ENCODE measurements around the gene FAM32A.
"Not testable (repeated sequence)": the region's sequence is repeated elsewhere in the genome, so short reads cannot be mapped to it uniquely, and the experiment has no call there.

The FAM32A gene

DNA sequence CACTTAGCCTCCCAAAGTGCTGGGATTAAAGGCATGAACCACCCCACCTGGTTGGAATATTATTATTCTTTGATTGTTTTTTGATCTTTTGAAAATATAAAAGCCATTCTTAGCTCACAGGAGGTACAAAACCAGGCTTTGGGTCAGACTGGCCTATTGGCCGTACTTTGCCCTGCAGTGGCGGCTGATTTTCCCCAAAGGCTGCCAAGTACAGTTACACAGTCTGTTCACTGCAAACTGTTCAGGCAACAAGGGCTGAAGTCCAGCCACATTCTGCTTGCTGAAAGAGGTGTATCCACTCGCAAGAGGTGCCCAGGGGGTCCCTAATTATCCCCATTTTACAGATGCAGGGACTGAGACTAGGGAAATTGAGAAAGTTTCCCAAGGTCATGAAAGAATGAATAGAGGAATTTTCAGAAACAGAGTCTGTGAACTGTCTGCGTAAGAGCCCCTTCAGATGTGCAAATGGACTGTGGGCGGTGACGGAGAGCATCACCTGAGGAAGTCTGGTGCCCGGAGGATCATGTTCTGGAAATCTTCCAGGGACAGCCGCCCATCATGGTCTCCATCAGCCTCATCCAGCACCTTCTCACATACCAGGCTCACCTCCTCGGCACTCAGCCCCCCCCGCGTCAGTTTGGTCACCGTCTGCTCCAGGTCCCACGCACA lies 20.9 kb upstream of the FAM32A start:
- TF ChIP-seq, protein P1, sequence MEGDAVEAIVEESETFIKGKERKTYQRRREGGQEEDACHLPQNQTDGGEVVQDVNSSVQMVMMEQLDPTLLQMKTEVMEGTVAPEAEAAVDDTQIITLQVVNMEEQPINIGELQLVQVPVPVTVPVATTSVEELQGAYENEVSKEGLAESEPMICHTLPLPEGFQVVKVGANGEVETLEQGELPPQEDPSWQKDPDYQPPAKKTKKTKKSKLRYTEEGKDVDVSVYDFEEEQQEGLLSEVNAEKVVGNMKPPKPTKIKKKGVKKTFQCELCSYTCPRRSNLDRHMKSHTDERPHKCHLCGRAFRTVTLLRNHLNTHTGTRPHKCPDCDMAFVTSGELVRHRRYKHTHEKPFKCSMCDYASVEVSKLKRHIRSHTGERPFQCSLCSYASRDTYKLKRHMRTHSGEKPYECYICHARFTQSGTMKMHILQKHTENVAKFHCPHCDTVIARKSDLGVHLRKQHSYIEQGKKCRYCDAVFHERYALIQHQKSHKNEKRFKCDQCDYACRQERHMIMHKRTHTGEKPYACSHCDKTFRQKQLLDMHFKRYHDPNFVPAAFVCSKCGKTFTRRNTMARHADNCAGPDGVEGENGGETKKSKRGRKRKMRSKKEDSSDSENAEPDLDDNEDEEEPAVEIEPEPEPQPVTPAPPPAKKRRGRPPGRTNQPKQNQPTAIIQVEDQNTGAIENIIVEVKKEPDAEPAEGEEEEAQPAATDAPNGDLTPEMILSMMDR (IDR thresholded peaks at IDR 0.05; ENCODE audit: insufficient read depth, low read depth, low read length, missing control alignments) = no peak
- H3K4me3 ChIP-seq (ENCODE audit: low read depth, low read length) = no peak overlapping the region
- no peak for DNase-seq (ENCODE audit: low read depth)

DNA sequence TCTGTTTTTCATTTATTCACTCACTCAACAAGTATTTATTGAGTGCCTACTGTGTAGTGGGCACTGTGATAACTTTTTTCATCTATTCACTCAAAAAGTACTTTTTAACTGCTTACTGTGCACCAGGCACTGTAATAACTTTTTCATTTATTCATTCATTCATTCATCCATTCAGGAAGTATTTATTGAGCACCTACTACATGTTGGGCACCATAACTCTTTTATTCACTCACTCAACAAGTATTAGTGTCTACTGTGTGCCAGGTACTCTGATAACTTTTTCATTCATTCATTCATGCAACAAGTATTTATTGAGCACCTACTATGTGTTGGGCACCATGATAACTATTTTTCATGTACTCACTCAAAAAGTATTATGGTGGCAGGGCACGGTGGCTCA lies 18.8 kb upstream of the FAM32A start:
- H3K4me3 ChIP-seq (ENCODE audit: low read depth, low read length) = no peak overlapping the region
- TF ChIP-seq, protein P1 (IDR thresholded peaks at IDR 0.05; ENCODE audit: insufficient read depth, low read depth, low read length, missing control alignments) = no peak
- DNase-seq (ENCODE audit: low read depth) = no peak

DNA sequence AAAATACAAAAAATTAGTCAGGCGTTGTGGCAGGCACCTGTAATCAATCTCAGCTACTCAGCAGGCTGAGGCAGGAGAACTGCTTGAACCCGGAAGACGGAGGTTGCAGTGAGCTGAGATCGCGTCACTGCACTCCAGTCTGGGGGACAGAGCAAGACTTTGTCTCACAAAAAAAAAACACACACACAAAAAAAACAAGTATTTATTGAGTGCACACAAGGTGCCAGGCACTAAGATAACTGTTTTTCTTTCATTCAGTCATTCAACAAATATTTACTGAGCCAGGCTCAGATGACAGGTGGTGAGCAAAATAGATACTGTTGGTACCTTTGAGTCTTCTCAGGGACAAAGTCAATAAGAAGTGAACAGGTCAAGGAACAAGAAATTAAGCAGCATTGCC lies 18.2 kb upstream of the FAM32A start:
- TF ChIP-seq, protein P1 (IDR thresholded peaks at IDR 0.05; ENCODE audit: insufficient read depth, low read depth, low read length, missing control alignments) = no peak
- DNase-seq (ENCODE audit: low read depth) = no peak
- no peak overlapping the region for H3K4me3 ChIP-seq (ENCODE audit: low read depth, low read length)

DNA sequence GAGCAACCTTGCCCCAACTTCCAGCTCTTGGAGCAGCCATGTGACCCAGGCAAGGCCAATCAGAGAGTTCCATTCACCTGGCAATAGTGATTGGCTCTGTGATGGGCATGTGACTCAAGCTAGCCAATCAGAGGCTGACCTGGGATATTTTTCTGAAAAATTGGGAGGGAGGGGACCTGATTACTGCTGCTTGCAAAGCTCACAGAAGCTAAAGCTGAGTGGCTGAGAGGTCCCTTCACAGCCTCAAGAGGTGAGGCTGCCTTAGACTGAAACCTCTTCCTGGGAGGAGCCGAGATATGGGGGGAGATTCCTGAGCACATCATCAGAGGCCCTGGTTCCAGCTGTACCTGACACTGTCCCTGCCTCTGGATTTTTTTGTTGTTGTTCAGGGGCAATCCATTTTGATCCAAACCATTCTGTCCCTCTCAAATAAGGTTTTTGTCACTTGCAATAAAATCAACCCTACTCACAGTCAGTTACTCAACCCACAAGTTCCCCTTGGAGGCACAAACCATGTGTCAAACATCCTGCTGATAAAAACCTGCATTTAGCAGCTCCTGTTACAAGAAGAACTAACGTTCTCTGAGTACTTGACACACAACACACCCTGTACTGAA lies 16.6 kb upstream of the FAM32A start:
- TF ChIP-seq, protein P1 (IDR thresholded peaks at IDR 0.05; ENCODE audit: insufficient read depth, low read depth, low read length, missing control alignments) = no peak
- H3K4me3 ChIP-seq (ENCODE audit: low read depth, low read length) = no peak overlapping the region
- peak; percentile 52 for DNase-seq (ENCODE audit: low read depth)

DNA sequence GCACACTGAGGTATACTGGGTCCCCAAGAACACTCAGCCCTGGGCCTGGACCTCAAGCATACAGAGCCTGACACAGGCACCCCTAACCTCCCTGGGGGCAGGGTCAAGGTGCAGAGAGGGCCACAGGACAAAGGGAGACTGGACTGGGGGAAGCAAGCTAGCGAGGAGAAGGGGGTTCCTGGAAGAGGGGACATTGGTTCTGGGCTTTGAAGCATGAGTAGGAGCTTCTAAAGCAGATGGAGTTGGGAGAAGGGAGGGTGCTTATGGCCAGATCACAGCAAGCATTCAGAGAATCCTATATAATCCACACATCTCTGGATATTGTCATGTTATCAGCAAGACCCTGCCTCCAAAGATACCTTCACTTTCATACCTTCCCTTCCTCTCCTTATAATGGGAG lies 15.1 kb upstream of the FAM32A start:
- TF ChIP-seq, protein P1 (IDR thresholded peaks at IDR 0.05; ENCODE audit: insufficient read depth, low read depth, low read length, missing control alignments) = no peak
- no peak for DNase-seq (ENCODE audit: low read depth)
- H3K4me3 ChIP-seq (ENCODE audit: low read depth, low read length) = no peak overlapping the region

DNA sequence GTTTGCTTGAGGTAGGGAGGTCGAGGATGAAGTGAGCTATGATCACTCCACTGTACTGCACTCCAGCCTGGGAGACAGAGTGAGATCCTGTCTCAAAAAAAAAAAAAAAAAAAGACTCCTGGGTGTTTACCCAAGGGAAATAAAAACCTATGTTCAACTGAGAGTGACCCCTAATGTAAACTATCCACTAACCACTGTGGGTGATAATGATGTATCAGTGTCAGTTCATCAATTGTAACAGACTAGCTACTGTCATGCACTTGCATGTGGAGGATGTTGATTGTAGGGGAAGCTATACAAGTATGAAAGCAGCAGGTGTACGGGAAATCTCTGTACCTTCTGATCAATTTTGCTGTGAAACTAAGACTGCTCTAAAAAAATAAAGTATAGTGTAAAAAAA lies 9.3 kb upstream of the FAM32A start:
- TF ChIP-seq, protein P1 (IDR thresholded peaks at IDR 0.05; ENCODE audit: insufficient read depth, low read depth, low read length, missing control alignments) = no peak
- no peak overlapping the region for H3K4me3 ChIP-seq (ENCODE audit: low read depth, low read length)
- DNase-seq (ENCODE audit: low read depth) = peak; percentile 84

DNA sequence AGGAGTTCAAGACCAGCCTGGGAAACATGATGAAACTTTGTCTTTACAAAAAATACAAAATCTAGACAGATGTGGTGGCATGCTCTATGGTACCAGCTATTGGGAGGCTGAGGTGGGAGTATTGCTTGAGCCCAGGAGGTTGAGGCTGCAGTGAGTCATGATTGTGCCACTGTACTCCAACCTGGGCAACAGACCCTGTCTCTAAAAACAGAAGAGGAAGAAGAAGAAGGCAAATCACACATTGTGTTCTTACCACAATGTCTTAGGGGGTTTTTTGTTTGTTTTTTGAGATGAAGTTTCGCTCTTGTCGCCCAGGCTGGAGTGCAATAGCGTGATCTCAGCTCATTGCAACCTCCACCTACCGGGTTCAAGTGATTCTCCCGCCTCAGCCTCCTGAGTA lies 6.3 kb upstream of the FAM32A start:
- not testable (repeated sequence) for H3K4me3 ChIP-seq (ENCODE audit: low read depth, low read length)
- peak; percentile 52 for DNase-seq (ENCODE audit: low read depth)

Data from GM12865 (cell line).